NCI-H2029 treated with DMSO at 0.1 percent for 48 hours (cell line): ENCODE data around the gene NTM.

Experiments used
- DNase-seq: peaks from one replicate; lab custom pipeline; 2025; lab: John Stamatoyannopoulos, UW

Gene NTM

DNA sequence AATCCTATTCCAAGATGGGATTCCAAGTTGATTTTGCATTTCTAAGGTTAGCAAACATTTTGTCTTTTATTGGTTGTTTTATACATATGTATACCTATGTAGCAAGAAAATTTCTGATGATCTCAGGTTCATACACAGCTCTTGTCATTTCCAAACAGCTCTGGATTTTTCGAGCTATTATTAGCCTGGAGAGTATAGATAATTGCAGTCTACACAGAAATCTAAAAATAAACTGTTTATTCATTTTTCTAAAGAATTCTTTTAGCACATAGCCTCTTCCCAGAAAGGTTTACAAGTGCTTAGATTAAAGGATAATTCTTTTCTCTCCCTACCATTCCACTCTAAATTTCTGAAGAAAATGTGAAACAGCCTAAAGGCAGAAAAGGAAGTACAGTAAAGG lies 705.0 kb downstream of the NTM start:
- no peak for DNase-seq

DNA sequence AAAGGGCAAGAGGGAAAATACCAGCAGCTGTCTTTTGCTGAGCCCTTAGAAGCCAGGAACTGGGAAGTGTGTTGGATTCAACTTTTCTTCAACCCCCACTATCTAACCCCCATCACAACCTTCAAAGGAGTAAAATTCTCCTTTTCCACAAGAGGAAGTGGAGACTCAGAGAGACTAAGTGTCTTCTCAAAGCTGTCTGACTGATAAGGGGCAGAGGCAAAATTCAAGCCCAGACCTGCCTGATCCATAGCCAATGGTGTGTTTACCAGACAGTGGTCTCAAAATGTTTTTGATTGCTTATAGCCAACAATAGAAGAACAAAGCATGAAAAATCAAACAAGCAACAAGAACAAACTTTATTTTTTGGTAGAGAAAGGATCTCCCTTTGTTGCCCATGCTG lies 707.0 kb downstream of the NTM start:
- no peak for DNase-seq

DNA sequence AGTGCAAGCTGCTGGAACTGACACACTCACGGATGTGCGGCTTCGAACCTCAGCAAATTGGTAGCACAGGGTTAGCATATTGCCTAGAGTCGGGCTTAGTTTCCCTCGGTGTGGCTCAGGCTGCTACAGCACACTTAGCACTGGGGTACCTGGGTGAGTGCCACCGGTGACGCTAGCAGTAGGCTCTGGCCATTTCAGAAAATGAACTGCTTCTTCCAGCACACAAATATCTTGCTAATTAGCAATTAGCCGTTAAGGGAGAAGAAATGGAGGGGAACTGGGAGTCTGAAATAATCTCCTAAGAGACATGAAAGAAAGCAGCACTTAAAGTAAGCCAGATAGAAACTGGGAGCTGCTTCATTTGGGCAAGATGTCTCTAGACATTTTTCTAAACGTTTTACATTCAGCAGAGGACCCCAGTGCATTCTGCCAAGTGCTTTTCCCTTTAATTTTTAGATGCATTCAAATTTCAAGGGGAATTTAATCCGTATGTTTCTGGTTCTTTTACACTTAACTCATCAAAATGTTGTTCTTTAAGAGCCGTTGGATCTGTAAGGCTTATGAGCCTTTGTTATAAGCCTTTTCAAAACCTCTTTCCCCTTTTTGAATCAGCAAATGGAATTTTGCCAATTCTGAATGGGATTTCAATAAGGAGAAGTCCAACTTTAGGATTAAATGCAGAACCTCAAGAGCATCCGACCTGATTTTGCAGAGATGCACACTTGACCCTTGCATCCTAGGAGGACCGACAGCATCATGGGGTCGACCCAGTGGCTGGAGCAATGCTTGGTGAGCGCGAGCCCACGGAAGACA lies 708.1 kb downstream of the NTM start:
- no peak for DNase-seq

DNA sequence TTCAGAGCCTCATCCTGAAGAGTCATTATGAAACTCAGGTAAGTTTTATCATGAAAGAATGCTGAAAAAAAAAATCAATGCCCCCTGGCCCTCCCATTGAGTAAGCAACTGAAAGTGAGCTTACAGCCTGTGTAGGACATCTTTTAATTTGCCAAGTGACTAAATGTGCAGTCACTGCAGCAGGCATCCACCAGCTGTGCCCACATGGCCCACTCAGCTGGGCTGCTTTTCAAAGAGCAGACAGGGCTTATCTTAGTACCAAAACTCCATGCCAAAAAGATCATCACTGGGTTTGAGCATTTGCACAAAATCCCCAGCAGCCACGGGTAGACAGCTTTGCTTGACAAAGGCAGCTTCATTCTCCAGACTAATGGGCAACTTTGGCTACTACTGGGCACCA lies 709.7 kb downstream of the NTM start:
- DNase-seq, result no peak

DNA sequence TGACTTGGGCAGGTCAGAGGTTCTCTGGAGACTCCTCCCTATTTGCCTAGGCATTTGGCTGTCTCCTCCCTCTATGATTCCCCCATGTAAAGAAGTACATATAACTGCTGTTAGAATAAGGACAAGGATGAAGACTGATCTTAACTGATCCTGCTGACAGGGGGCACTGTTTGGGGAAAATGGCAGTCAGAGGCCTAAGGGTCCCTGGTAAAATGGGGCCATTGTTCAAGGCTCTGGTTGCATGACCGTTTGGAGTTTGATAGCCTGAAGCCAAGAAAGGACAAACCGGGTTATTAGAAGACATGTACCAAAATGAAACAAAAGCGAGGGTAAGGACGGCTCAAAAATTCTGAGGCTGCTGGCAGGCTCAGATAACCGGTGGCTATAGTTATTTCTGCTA lies 712.2 kb downstream of the NTM start:
- no peak for DNase-seq

DNA sequence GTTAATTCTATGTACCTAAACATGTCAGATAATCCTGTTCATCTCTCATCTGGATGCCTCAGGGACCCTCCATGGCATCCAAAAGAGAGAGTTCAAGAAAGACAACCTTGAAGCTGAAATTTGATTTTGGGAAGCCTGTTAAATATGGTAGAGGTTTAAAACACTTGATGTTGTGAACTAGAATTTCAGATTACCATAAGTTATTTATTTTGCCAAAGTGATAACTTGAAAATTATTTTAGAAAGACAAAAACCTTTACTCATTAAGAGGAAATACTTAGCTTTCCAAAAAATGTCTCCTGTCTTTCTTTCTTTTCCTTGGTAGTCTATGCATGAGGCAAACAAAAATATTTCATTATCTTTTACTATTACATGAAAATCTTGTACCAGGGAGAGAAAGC lies 714.0 kb downstream of the NTM start:
- no peak for DNase-seq

DNA sequence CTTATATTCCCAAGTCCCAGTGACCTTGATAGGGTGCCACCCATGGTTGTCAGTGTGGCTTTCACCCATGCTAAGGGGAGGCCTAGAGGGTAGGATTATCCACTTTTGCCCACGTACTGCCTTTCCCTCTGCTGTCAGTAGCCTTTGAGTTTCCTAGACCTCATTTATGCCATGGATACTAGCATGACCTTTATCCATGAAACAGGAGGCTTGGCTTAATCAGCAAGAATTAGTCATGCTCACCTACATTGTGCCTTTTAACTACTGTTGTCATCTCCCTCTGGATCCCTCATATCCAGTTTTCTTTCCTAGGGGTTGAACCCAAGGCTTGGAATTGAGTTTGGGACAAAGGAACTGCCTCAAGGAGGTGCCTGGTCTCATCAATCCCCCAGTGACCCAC lies 716.7 kb downstream of the NTM start:
- DNase-seq, result no peak

DNA sequence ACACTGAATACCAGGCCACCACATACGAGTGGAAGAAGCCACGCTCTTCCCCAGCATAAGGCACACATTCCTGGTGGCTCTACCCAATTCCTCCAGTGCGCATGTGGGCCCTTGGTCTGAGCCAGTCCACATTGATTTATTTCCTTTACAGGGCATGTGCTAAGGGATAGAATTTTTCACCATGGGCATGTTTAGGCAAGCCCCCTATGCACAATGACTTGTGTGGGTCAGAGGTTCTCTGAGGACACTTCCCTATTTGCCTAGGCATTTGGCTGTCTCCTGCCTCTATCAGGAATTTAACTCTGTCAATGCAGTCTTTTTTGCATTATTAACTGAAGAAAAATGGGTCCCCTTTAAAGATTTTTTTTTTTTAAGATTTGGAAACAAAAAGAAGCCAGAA lies 718.1 kb downstream of the NTM start:
- DNase-seq, result no peak

DNA sequence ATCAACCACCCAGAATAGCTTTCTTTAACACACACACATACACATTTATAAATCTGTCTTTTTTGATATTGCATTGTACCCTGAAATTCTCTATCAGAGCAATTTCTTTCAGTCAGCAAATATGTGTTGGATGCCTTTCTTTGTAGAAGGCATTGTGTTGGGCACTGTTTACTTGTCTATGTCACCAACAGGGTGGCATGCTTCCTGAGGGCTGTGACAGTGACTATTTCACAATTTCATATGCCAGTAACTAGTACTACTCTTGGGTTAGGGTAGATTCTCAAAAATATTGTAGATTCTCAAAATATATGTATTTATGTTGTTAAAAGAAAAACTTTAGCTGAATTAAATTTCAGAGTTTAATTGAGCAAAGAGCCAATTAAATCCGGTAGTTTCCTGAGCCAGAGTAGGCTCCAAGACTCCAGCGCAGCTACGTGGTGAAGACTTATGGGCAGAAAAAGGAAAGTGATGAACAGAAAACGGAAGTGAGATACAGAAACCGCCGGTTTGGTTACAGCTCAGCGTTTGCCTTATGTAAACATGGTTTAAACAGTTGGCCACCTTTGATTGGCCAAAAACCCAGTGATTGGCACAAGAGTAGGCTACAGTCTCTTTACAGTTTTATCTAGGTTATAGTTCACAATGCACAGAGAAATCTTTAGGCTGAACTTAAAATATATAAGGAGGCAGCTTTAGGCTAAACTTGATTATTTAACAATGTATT lies 723.3 kb downstream of the NTM start:
- DNase-seq, result no peak

DNA sequence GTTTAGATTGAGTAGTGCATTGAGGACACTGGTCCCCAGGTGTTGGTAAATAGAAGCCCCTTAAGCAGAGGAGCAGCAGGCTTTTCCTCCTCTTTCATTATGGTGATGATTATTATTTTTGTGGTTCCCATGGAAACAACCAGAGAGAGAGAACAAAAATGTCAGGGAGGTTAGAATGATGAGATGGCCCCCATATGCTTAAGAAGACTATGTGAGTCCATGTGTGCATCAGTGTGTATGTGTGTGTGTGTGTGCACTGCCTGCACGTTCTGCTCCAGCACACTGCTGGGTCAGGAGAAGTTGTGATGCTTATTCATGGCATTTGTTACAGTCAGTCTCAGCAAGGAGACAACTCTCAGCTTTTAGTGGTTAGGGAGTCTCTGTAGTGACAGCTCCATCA lies 724.2 kb downstream of the NTM start:
- DNase-seq, result no peak

DNA sequence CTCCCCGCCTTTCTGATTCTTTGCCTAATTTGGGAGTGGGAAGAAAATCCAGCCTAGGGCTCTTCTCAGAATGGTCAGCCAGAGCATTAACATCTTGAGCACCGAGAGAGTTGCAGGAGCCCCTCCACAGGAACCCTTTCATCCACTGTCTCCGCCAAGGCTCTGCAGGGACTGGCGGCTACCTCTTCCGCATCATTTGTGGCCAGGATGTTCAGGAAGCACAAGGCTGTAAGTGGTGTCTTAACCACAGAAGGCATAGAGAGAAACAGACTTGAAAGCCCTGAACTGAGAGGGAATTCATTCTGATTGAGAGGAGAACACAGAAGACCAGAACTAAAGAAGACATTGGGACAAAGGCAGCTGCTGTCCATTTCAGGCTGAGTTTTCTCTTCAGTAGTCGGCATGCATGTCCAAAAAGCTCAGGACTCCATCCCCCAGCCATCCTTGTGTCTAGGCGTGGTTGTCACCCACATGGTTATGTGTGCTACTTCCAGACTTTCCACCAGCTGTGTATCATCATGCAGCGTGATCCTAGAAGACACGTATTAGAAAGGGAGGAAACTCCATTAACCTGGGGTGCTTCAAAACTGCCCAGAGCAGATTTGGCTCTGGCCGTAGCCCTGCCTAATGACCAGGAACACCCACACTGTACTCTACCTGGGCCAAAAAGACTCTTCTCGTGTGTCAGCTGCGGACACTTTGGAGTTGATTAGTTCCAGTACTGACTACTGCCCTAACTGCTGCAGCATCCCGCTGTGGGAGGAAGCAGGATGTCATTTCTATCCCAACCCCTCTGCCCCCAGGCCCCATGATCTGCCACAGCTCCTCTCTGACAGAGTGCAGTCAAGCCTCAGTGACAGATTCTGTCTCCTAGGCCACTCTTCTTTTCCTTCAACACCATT lies 725.1 kb downstream of the NTM start:
- DNase-seq, result no peak

DNA sequence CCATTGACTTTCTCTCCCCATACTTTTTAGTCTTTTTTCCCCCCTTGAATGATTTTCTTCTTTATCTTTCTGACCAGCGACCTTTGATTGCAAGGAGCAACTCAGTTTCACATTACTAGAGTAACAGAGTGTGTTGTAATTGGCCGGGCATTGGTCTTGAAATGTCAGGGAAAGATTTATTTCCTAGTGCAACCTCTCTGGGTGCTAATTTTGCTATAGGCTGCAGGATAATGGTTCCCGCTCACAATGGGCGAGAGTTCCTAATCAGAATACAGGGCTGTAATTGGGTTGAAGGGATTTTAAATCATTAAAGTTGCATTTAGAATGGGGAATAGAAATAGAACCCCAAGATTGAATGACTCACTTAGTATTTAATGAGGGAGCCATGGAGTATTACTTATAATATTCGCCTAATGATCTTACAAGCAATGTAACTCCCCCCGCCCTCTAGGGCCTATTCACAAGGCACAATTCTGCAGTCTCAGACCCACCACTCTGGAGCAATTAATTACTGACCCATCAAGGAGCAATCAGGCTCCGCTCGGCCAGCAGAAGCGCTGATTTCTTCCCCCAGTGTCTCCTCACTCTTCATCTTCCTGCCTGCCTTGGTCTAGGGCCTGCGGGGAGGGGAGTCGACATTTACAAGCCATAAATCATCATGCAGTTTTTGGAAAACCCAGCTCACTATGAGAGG lies 725.9 kb downstream of the NTM start:
- DNase-seq, result no peak

DNA sequence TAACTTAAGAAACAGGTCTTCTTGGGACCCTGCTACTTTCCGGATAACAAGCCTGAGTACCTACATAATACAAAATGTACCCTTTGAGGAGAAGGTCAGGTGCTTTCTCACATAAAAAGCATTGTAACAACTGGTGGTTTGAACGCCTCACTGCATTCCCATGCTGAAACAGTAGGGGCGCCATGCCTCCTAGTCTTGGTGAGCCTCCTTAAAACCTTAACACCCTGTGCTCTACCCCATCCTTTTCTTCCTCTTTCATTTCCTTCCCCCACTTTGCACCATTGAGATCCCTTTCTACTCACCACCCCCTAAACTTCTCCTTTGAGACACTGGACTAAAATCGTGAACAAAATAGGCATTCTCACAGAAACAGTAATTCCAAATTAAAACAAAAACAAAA lies 729.3 kb downstream of the NTM start:
- DNase-seq, result no peak

DNA sequence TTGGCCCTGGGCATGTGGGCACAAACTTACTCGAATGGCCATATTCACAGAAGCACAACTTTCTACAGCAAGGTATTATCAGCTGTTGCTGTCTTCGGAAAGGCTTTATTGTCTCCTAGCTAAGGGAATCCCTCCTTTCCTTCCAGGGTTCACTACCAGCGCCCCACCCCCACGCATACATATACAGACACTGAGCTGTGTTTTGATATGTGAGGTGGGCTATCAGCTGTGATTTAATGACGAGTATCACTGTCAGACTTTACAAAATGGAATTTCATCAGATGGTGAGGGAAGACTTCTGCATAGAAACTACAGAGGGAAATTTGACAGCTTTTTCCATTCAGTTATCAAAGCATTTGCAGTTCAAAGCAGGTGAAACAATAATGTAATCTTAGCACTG lies 730.2 kb downstream of the NTM start:
- no peak for DNase-seq

DNA sequence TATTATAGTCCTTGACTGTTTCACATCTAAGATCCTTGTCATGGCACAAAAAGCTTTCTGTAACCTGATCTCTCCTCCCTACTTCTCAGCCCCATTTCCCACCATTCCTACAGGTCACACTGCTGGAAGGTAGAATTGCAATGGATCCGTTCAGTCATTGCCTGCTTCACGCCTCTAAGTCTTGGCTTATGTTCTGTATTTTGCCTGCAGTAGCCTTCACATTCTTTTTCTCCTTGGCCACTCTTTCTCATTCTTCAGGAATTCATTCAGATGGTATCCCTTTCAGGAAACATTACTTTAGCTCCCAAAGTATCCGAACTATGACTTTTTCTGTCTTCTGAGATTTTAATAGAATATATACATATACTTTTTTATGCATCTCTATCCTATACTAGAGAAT lies 731.5 kb downstream of the NTM start:
- DNase-seq, result no peak

DNA sequence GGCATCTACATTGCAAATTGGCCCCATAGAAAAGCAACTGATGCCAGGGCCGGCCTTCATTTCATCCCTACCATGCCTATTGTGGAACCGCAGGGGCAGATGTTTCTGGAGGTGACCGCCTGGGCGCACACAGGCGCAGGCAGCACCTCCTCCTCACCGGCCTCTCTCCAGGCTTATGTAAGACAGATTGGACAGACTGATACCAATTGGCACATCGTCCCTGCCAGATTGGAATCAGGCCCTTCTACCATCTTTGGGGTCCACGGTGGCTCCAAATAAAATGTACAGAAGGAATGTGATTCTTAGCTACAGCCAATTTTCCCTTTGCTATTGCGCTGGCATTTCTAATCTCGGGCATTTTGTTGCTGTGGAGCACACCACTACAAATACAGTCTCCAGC lies 732.6 kb downstream of the NTM start:
- no peak for DNase-seq

DNA sequence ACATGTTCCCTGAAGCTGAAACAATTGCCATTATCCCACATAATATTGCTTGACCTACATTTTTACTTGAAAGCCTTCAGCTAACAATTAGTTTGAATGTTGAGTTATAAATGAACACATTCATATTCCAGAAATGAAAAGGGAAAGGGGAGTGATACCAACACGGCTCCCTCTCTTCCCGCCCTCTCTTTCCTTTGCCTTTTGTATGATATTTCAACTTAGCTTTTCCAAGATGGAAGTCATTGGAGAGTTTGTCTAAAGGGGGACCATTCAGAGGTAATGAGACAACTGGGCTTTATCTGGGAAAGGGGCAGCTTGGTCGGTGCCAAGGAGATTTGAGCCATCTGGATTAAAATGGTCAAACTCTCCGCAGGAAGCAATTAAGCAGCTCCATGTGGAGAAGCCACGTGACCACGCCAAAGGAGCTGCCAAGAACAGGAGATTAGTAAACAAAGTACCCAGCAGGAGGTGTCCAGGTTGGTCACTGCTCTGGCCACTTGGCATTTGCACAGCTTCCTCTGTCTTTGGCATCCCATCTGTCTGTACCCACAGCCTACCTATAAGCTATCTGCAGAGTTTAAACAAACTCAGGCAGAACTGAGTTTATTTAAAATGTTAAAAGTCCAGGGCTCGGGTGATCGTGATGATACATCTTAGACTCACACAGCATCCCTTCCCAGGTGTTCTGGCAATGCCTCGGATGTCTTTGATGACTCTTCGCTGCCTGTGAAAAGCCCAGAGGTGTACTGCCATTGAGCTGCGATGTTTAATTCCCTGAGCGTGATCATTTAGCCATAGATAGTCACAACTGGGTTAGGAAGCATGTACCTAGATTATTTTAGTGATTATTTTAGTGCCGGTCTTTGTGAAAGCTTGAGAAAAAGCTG lies 735.9 kb downstream of the NTM start:
- DNase-seq, result no peak

DNA sequence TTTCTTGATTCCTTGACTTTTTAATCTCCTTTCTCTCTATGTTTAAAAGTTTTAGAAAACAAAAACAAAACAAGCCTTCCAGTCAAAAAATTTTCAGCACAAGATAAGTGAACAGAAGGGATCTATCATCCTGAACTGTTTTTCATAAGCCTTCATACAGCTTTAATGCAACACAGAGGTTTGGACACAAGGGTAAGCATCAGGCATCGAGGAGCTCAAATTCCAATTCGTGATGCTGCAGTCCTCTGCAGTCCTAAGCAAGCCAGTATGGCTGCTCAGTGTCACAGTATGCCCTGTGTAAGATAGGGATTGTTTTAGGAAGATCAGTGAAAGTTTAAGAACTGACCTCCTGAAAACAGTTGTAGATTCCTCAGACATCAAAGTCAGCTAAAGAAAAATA lies 740.9 kb downstream of the NTM start:
- DNase-seq, result no peak

DNA sequence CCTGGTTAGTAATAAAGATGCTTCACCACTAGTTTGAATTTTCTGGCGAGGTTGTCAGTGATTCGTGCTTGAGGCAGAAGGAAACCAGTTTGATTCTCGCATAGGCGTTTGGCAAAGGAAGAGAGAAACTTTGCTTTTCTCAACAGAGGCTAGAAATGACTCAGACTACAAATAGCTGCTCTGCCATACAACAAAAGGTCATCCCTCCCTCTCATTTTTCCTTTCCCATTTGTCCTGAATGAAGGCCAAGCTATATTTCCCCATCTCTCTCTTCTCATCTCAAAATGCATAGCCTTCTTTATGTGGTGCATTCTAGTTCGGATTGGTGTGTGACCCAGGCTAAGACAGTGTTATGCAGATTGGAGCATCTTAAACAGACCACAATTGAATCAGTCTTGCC lies 741.4 kb downstream of the NTM start:
- DNase-seq, result no peak

DNA sequence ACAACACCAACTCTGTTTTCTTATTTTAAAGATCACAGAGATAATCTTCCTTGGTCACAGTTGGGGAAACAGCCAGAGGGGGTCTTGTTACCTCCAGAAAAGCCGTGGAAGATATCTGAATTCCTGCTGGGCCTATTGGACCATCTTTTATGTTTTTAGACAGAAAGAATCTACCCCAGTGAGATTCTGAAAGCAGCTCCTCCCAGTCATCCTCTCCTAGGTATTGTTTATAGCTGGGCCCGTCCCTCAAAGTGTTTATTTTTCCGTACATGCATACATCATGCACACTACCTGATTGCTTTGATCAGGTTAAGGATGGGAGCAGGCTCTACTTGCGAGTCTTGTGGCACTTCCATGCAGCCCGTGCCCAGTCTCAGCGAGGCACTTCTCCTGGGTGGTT lies 742.4 kb downstream of the NTM start:
- DNase-seq, result no peak

DNA sequence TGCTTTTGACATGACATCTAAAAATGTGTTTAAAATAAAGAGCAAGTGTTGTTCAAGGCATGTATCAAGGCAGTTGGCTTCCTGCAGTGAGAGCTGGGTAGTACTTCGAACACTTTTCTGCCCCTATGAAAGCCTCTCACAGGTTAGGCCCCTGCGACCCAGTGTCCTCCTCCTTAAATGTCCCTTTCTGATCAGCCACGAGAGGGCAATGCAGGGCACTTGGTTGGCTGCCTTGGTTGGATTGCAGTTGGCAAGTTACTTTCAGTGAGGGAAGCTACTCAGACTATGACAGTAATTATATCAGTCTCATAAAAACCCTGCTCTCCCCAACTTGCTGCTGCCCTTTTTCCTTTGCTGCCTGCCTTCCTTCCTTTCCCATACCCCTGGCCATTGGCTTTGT lies 743.8 kb downstream of the NTM start:
- peak; percentile 36 for DNase-seq
